GM21515 (cell line): Measurements from ENCODE around the gene LFNG.
"Not testable (repeated sequence)": the region's sequence is repeated elsewhere in the genome, so short reads cannot be mapped to it uniquely, and the experiment has no call there.

Experiments
- ATAC-seq: cut with Tn5 transposase; IDR thresholded peaks from one replicate; pipeline ENCODE4 v1.9.1; 2021; ENCODE audit not compliant: unreplicated experiment

Gene LFNG

GRCh38 chr7:2542916-2543871, 23.6 kb downstream of the LFNG start:
- ATAC-seq = no peak

DNA sequence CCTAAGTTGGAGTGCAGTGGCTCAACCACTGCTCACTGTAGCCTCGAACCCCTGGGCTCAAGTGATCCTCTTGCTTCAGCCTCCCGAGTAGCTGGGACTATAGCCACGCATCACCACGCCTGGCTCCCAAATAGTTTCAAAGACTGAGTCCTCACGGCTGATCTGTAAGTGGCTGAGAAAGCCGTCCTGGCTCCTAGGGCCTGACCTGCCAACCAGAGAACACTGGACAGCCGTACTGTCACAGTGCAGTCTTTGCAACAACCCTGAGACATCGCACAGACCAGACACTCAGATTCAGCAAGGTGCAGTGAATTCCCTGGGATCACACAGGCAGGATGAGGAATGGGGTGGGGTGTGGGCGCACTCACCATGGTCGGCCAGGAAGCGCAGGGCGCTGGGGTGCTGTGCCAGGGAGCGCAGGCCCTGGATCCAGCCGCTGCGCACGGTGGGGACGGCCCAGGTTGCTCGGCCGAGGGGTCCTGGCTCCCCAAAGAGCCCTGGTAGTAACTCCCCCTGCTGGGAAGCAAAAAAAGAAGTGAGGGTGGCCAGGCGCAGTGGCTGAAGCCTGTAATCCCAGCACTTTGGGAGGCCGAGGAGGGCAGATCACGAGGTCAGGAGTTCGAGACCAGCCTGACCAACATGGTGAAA, 25.1 kb downstream of the LFNG start:
- ATAC-seq = no peak

- ATAC-seq = no peak
Measured at GRCh38 chr7:2545746-2546425, 26.3 kb downstream of the LFNG start.

- ATAC-seq = no peak
Measured at GRCh38 chr7:2546776-2547586, 27.4 kb downstream of the LFNG start.

- no peak for ATAC-seq
Measured at GRCh38 chr7:2551418-2551817, 31.8 kb downstream of the LFNG start.

DNA sequence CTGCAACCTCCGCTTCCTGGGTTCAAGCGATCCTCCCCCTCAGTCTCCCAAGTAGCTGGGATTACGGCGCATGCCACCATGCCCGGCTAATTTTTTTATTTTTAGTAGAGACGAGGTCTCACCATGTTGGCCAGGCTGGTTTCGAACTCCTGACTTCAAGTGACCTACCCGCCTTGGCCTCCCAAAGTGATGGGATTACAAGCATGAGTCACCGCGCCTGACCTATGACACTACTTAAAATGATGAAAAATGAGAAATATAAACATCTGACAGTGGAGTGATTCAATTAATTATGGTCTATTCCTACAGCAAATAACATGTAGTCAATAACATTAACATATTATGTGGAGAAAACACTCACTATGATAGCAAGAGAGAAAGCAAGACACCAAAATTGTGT, 33.5 kb downstream of the LFNG start:
- ATAC-seq = no peak

DNA sequence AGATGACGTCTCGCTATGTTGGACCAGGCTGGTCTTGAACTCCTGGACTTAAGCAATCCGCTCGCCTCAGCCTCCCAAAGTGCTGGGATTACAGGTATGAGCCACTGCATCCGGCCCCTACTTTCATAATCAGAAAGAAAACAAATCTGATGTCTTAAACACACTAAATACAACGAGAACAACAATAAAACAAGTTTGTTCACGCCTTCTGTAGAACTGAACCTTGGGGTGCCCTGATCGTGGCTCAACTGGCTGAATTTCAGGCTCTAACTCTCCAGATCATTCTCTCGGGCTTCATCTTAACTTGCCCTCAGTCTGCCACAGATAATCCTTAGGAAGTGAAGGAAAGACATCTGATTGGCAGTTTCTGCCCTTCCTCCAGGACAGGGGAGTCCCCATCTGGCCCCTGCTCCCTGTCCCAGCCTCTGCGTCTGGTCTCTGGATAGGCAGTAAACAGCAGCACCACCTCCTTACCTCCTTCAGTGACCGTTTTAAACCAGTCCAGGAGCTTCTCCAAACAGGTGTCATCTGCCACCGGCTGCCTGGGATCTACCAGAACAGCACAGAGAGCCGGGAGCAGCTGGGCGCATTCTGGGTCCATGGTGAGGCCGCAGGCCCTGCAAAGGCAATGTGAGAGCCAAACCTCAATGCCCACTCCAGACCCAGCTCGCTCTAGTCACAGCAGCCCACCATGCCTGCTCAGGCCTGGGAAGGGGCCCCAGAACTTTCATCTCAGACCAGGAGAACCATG, 34.4 kb downstream of the LFNG start:
- ATAC-seq = no peak

- ATAC-seq = no peak
Measured at GRCh38 chr7:2554661-2555111, 35.1 kb downstream of the LFNG start.

DNA sequence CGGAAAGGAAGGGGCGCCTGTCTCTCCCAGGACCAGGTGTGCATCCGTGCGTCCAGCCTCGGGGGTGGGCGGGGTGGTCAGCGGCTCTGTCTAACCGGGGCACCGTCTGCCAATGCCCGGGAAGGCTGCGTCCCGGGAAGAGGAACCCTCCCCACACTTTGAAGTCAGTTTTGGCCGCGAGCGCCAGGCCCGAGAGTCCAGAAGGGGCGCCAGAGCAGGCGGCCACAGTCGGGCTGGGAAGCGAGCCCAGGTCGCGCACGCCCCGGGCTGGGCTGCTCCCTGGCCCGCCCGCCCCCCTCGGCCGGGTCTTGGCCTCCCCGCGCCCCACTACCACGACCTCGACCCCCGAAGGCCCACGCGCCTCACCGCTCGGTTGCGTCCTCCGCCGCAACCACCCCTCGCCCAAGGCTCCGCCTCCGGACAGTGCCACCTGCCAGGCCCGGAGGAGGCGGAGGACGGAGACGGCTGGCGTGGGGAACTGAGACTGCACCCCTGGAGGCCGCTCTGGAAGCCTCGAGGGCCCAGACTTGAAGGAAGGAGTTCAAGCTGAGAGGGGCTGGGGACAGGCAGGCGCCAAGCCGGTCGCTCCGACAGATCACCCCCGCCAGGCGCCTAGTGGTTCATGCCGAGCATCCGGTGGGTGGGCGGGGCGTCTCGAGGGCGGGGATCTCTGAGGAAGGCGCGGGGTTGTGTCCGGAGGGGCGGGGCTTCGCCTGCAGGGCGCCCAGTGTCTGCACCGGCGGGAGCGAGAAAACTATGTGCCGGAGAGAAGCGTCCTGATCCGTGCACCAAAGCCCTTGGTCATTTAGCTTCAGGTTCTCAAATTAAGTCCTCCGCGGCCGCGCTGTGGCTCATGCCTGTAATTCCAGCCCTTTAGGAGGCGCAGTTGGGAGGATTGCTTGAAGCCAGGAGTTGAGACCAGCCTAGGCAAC, 35.8 kb downstream of the LFNG start, which contains the start of gene BRAT1:
TSS of gene BRAT1 (minus strand) at position 404 of the 932 bp plus-strand sequence. CDS start 1,093 bp downstream, outside the sequence.
- peak; percentile 68 for ATAC-seq

- ATAC-seq = peak; percentile 57
Measured at GRCh38 chr7:2558629-2559282, 39.2 kb downstream of the LFNG start, which contains the start of gene IQCE. Gene IQCE (plus strand): TSS chr7:2558979. CDS start chr7:2559182, 203 bp downstream.

- peak; percentile 11 for ATAC-seq
Measured at GRCh38 chr7:2559283-2559950, 39.8 kb downstream of the LFNG start.

DNA sequence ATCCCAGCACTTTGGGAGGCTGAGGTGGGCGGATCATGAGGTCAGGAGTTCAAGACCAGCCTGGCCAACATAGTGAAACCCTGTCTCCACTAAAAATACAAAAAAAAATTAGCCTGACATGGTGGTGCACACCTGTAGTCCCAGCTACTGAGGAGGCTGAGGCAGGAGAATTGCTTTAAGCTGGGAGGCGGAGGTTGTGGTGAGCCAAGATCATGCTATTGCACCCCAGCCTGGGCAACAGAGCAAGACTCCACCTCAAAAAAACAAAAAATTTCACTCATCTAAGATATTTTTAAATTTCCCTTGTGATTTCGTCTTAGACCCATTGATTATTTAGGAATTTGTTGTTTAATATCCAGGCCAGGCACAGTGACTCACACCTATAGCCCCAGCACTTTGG, 44.4 kb downstream of the LFNG start:
- not testable (repeated sequence) for ATAC-seq

GRCh38 chr7:2564970-2565540, 45.5 kb downstream of the LFNG start:
- no peak for ATAC-seq

DNA sequence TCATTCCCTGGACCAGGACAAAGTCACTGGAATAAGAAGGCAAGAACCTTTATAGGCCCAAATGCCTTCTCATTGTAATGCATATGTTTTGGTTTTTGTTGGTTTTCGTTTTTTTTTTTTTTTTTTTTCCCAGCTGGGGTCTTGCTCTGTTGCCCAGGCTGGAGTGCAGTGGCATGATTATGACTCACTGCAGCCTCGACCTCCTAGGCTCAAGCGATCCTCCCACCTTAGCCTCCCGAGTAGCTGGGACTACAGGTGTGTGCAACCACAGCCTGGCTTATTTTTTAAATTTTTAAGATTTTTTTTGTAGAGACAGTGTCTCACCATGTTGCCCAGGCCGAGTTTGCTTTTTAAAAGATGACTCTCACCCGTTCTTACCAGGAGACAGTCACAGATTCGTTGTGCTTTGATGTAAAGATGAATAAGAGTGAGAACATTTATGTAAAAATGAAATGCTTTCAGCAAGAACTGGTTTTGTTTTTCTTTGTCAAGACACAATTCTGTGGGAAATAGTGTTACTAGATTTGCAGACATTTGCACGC, 46.8 kb downstream of the LFNG start:
- peak; percentile 24 for ATAC-seq

- peak; percentile 93 for ATAC-seq
Measured at GRCh38 chr7:2566890-2567678, 47.5 kb downstream of the LFNG start.

- ATAC-seq = no peak
Measured at GRCh38 chr7:2567679-2568278, 48.2 kb downstream of the LFNG start.
